SK-N-SH treated with all-trans-retinoic acid at 6 μM for 48 hours (cell line): ENCODE measurements around the gene IL6ST.

Experiments
- ATAC-seq: fragments of 200-7000 bp; cut with Tn5 transposase; 3 replicates; pipeline ENCODE4 v1.9.1; 2020; ENCODE audit warnings: mild to moderate bottlenecking, moderate library complexity
- ARNTL ChIP-seq: fragments of 450-650 bp; formaldehyde crosslinking; IDR thresholded peaks from 2 replicates; pipeline ENCODE4 v1.5.0; 2020; ENCODE audit warnings: low read depth, mild to moderate bottlenecking, moderate library complexity, borderline replicate concordance
- BACH2 ChIP-seq: fragments of 250-450 bp; sonication (Bioruptor Pico); IDR thresholded peaks from 2 replicates; pipeline ENCODE4 v1.9.0; 2021; ENCODE audit warnings: mild to moderate bottlenecking, borderline replicate concordance
- CREB5 ChIP-seq: fragments of 250-450 bp; sonication (Bioruptor Pico); IDR thresholded peaks from 2 replicates; pipeline ENCODE4 v1.5.1; 2020; ENCODE audit warnings: low read depth, mild to moderate bottlenecking, moderate library complexity
- CSRNP3 ChIP-seq: fragments of 250-450 bp; sonication (Bioruptor Pico); IDR thresholded peaks from 2 replicates; pipeline ENCODE4 v1.5.1; 2021; ENCODE audit warnings: mild to moderate bottlenecking, moderate library complexity
- ESRRG ChIP-seq: fragments of 250-450 bp; sonication (Bioruptor Pico); IDR thresholded peaks from 2 replicates; pipeline ENCODE4 v1.6.1; 2021; ENCODE audit warnings: mild to moderate bottlenecking
- OSR1 ChIP-seq: fragments of 250-450 bp; sonication (Bioruptor Pico); IDR thresholded peaks from 2 replicates; pipeline ENCODE4 v1.8.0; 2022; ENCODE audit warnings: moderate library complexity, mild to moderate bottlenecking, inconsistent platforms
- PATZ1 ChIP-seq: fragments of 250-450 bp; sonication (Bioruptor Pico); IDR thresholded peaks from 2 replicates; pipeline ENCODE4 v1.8.0; 2020; ENCODE audit warnings: mild to moderate bottlenecking, moderate library complexity, borderline replicate concordance
- POU6F1 ChIP-seq: fragments of 250-450 bp; sonication (Bioruptor Pico); IDR thresholded peaks from 2 replicates; pipeline ENCODE4 v1.8.0; 2021; ENCODE audit warnings: low read depth, mild to moderate bottlenecking, moderate library complexity, borderline replicate concordance
- RARB ChIP-seq: fragments of 250-450 bp; sonication (Bioruptor Pico); IDR thresholded peaks from 2 replicates; pipeline ENCODE4 v1.8.0; 2021; ENCODE audit warnings: mild to moderate bottlenecking, moderate library complexity
- SNAI2 ChIP-seq: fragments of 250-450 bp; sonication (Bioruptor Pico); IDR thresholded peaks from 2 replicates; pipeline ENCODE4 v1.5.0; 2020; ENCODE audit warnings: mild to moderate bottlenecking, moderate library complexity
- TCF4 ChIP-seq: fragments of 250-450 bp; sonication (Bioruptor Pico); IDR thresholded peaks from 2 replicates; pipeline ENCODE4 v1.8.0; 2021; ENCODE audit warnings: mild to moderate bottlenecking, moderate library complexity, borderline replicate concordance
- TOX ChIP-seq: fragments of 250-450 bp; sonication (Bioruptor Pico); IDR thresholded peaks from 2 replicates; pipeline ENCODE4 v1.8.0; 2021; ENCODE audit warnings: mild to moderate bottlenecking, moderate library complexity, borderline replicate concordance
- TSHZ2 ChIP-seq: fragments of 250-450 bp; sonication (Bioruptor Pico); IDR thresholded peaks from 2 replicates; pipeline ENCODE4 v1.5.0; 2020; ENCODE audit warnings: mild to moderate bottlenecking, moderate library complexity
- ZC3H10 ChIP-seq: fragments of 250-450 bp; sonication (Bioruptor Pico); IDR thresholded peaks from 2 replicates; pipeline ENCODE4 v1.5.1; 2021; ENCODE audit warnings: mild to moderate bottlenecking, moderate library complexity
- ZFP30 ChIP-seq: fragments of 450-650 bp; formaldehyde crosslinking; IDR thresholded peaks from 2 replicates; pipeline ENCODE4 v1.5.0; 2022; ENCODE audit warnings: mild to moderate bottlenecking, moderate library complexity
- ZNF565 ChIP-seq: fragments of 450-650 bp; formaldehyde crosslinking; conservative IDR thresholded peaks from 2 replicates; pipeline ENCODE4 v1.5.0; 2020; ENCODE audit warnings: low read depth, mild to moderate bottlenecking, moderate library complexity
- ZNF8 ChIP-seq: fragments of 450-650 bp; formaldehyde crosslinking; IDR thresholded peaks from 2 replicates; pipeline ENCODE4 v1.5.0; 2020; ENCODE audit warnings: mild to moderate bottlenecking, moderate library complexity

IL6ST gene

GRCh38 chr5:55892479-55892878 is 102.3 kb downstream of the IL6ST start (continued):
- TF ChIP-seq TCF4 (CRISPR knock-in tag) (no peak), PATZ1 (CRISPR knock-in tag) (no peak), SNAI2 (CRISPR knock-in tag) (no peak)

GRCh38 chr5:55888205-55888604 is 106.6 kb downstream of the IL6ST start:
- ATAC-seq = no peak
- TF ChIP-seq TOX (no peak), ZNF565 (CRISPR knock-in tag) (no peak), TCF4 (CRISPR knock-in tag) (no peak), CSRNP3 (no peak), RARB (CRISPR knock-in tag) (no peak)

GRCh38 chr5:55885359-55885758 is 109.4 kb downstream of the IL6ST start:
- TF ChIP-seq ARNTL (CRISPR knock-in tag) = no peak
- no peak for TF ChIP-seq TCF4 (CRISPR knock-in tag)
- TF ChIP-seq PATZ1 (CRISPR knock-in tag) = no peak
- TF ChIP-seq SNAI2 (CRISPR knock-in tag) = no peak
- TF ChIP-seq OSR1 (CRISPR knock-in tag) = no peak
- TF ChIP-seq POU6F1 = no peak
- TF ChIP-seq ZC3H10 (CRISPR knock-in tag) = no peak
- no peak for TF ChIP-seq TOX
- no peak for TF ChIP-seq TSHZ2 (CRISPR knock-in tag)
- no peak for TF ChIP-seq CSRNP3
- no peak for TF ChIP-seq ZNF565 (CRISPR knock-in tag)
- TF ChIP-seq ZNF8 (CRISPR knock-in tag) = no peak
- no peak for TF ChIP-seq ESRRG (CRISPR knock-in tag)
- no peak for TF ChIP-seq ZFP30
- no peak for TF ChIP-seq BACH2
- TF ChIP-seq RARB (CRISPR knock-in tag) = no peak
- TF ChIP-seq CREB5 (CRISPR knock-in tag) = no peak

More at GRCh38 chr5:55885359-55885758, 109.4 kb downstream of the IL6ST start:
- no peak for ATAC-seq
